ENCODE results near the gene ZMYM4. TPM values are rescaled to one million over a fixed set of nuclear protein-coding genes. Genes with fewer than 3 reads are reported as not detected.

ZMYM4 gene
- total RNA-seq, 1 experiment from 2014 or later = 60.3 TPM

- TF ChIP-seq AFF4 (CRISPR knock-in tag; IDR thresholded peaks at IDR 0.05; ENCODE audit: borderline replicate concordance) = no peak
- no peak for TF ChIP-seq ATF2 (CRISPR knock-in tag; IDR thresholded peaks at IDR 0.05; ENCODE audit: borderline replicate concordance, low read depth)
- TF ChIP-seq ZNF138 (CRISPR knock-in tag; conservative IDR thresholded peaks at IDR 0.05) = no peak
- TF ChIP-seq TEAD4 (CRISPR knock-in tag; IDR thresholded peaks at IDR 0.05) = no peak
- no peak for TF ChIP-seq SMAD4 (CRISPR knock-in tag; IDR thresholded peaks at IDR 0.05)
- TF ChIP-seq E2F5 (CRISPR knock-in tag; IDR thresholded peaks at IDR 0.05) = no peak
- TF ChIP-seq, protein P1, sequence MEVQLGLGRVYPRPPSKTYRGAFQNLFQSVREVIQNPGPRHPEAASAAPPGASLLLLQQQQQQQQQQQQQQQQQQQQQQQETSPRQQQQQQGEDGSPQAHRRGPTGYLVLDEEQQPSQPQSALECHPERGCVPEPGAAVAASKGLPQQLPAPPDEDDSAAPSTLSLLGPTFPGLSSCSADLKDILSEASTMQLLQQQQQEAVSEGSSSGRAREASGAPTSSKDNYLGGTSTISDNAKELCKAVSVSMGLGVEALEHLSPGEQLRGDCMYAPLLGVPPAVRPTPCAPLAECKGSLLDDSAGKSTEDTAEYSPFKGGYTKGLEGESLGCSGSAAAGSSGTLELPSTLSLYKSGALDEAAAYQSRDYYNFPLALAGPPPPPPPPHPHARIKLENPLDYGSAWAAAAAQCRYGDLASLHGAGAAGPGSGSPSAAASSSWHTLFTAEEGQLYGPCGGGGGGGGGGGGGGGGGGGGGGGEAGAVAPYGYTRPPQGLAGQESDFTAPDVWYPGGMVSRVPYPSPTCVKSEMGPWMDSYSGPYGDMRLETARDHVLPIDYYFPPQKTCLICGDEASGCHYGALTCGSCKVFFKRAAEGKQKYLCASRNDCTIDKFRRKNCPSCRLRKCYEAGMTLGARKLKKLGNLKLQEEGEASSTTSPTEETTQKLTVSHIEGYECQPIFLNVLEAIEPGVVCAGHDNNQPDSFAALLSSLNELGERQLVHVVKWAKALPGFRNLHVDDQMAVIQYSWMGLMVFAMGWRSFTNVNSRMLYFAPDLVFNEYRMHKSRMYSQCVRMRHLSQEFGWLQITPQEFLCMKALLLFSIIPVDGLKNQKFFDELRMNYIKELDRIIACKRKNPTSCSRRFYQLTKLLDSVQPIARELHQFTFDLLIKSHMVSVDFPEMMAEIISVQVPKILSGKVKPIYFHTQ (CRISPR knock-in tag; IDR thresholded peaks at IDR 0.05) = no peak
- TF ChIP-seq, protein P2, sequence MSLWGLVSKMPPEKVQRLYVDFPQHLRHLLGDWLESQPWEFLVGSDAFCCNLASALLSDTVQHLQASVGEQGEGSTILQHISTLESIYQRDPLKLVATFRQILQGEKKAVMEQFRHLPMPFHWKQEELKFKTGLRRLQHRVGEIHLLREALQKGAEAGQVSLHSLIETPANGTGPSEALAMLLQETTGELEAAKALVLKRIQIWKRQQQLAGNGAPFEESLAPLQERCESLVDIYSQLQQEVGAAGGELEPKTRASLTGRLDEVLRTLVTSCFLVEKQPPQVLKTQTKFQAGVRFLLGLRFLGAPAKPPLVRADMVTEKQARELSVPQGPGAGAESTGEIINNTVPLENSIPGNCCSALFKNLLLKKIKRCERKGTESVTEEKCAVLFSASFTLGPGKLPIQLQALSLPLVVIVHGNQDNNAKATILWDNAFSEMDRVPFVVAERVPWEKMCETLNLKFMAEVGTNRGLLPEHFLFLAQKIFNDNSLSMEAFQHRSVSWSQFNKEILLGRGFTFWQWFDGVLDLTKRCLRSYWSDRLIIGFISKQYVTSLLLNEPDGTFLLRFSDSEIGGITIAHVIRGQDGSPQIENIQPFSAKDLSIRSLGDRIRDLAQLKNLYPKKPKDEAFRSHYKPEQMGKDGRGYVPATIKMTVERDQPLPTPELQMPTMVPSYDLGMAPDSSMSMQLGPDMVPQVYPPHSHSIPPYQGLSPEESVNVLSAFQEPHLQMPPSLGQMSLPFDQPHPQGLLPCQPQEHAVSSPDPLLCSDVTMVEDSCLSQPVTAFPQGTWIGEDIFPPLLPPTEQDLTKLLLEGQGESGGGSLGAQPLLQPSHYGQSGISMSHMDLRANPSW (CRISPR knock-in tag; conservative IDR thresholded peaks at IDR 0.05; ENCODE audit: low read depth) = no peak
- TF ChIP-seq MYBL2 (CRISPR knock-in tag; IDR thresholded peaks at IDR 0.05) = no peak
- TF ChIP-seq ZNF396 (CRISPR knock-in tag; IDR thresholded peaks at IDR 0.05; ENCODE audit: borderline replicate concordance) = no peak
- TF ChIP-seq, protein P3, sequence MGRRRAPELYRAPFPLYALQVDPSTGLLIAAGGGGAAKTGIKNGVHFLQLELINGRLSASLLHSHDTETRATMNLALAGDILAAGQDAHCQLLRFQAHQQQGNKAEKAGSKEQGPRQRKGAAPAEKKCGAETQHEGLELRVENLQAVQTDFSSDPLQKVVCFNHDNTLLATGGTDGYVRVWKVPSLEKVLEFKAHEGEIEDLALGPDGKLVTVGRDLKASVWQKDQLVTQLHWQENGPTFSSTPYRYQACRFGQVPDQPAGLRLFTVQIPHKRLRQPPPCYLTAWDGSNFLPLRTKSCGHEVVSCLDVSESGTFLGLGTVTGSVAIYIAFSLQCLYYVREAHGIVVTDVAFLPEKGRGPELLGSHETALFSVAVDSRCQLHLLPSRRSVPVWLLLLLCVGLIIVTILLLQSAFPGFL (CRISPR knock-in tag; IDR thresholded peaks at IDR 0.05; ENCODE audit: borderline replicate concordance) = no peak
- no peak for TF ChIP-seq NR2C2 (CRISPR knock-in tag; IDR thresholded peaks at IDR 0.05)
- TF ChIP-seq ZNF219 (CRISPR knock-in tag; IDR thresholded peaks at IDR 0.05; ENCODE audit: borderline replicate concordance) = no peak
- TF ChIP-seq HMGA2 (CRISPR knock-in tag; IDR thresholded peaks at IDR 0.05) = no peak
These were observed 45.4 kb upstream of the ZMYM4 start (continued) for GRCh38 chr1:35223084-35223630.

Data from WTC11 (cell line).